Ectodermal cell (in vitro differentiated cells): ENCODE data around the gene INAFM2.

ENCODE experiments used
- H3K27ac ChIP-seq: 2 replicates; pipeline ENCODE4 v1.7.0; 2013; ENCODE audit warnings: mild to moderate bottlenecking, low read depth, low read length; ENCODE audit not compliant: insufficient read depth, poor library complexity, severe bottlenecking
- H3K27me3 ChIP-seq: 2 replicates; pipeline ENCODE4 v1.7.0; 2013; ENCODE audit warnings: mild to moderate bottlenecking, low read length; ENCODE audit not compliant: insufficient read depth, control insufficient read depth, poor library complexity, severe bottlenecking
- H3K36me3 ChIP-seq: one replicate; pipeline ENCODE4 v1.7.0; 2013; ENCODE audit warnings: low read length; ENCODE audit not compliant: control insufficient read depth, insufficient read depth
- H3K4me1 ChIP-seq: one replicate; pipeline ENCODE4 v1.7.0; 2013; ENCODE audit warnings: low read length; ENCODE audit not compliant: control insufficient read depth, insufficient read depth
- H3K4me3 ChIP-seq: 2 replicates; pipeline ENCODE4 v1.7.0; 2013; ENCODE audit warnings: low read depth, low read length, control low read depth; ENCODE audit not compliant: insufficient read depth
- H3K9me3 ChIP-seq: 2 replicates; pipeline ENCODE4 v1.7.0; 2013; ENCODE audit warnings: mild to moderate bottlenecking, low read length, moderate library complexity; ENCODE audit not compliant: control insufficient read depth
- WGBS, 2 experiments: methylation state at CpG; one replicate each; pipeline ENCODE4 v1.1.7; 2013; ENCODE audit warnings: missing lambda C conversion rate in 2 of 2; 5-methylcytosine and 5-hydroxymethylcytosine counted together

Gene INAFM2

GRCh38 chr15:40313531-40314398, 9.7 kb upstream of the INAFM2 start:
- Histone ChIP-seq H3K4me3 (no peak overlapping the region), H3K9me3 (no peaks in the 10 kb centered on the region), H3K27me3 (peaks cover 8% of the 10 kb centered on the region), H3K36me3 (no peaks in the 10 kb centered on the region), H3K4me1 (peaks cover 8% of the 10 kb centered on the region), H3K27ac (no peak overlapping the region)
- WGBS, 2 experiments, result 88 to 90% methylated on average over 10 of the region's 10 CpGs

- no peaks in the 10 kb centered on the region for H3K9me3 ChIP-seq
- H3K4me1 ChIP-seq, result no peaks in the 10 kb centered on the region
- WGBS, 2 experiments, result 88 to 89% methylated on average over 4 of the region's 4 CpGs
- H3K4me3 ChIP-seq, result no peak overlapping the region
- H3K36me3 ChIP-seq, result no peaks in the 10 kb centered on the region
- no peak overlapping the region for H3K27ac ChIP-seq
- H3K27me3 ChIP-seq, result peaks cover 8% of the 10 kb centered on the region
These were observed 8.7 kb upstream of the INAFM2 start for GRCh38 chr15:40314723-40315276.

- Histone ChIP-seq H3K27me3 (peaks cover 4% of the 10 kb centered on the region), H3K4me1 (no peaks in the 10 kb centered on the region)
- 90 to 97% methylated on average over 3 of the region's 3 CpGs for WGBS, 2 experiments
These were observed 6.6 kb upstream of the INAFM2 start for GRCh38 chr15:40316931-40317330.

GRCh38 chr15:40317580-40317979, 5.9 kb upstream of the INAFM2 start:
- Histone ChIP-seq H3K36me3 (no peaks in the 10 kb centered on the region), H3K4me1 (peaks cover 2% of the 10 kb centered on the region), H3K27me3 (peaks cover 10% of the 10 kb centered on the region), H3K9me3 (no peaks in the 10 kb centered on the region), H3K4me3 (no peak overlapping the region), H3K27ac (no peak overlapping the region)
- 95 to 99% methylated on average over 3 to 4 of the region's 4 CpGs for WGBS, 2 experiments

More at GRCh38 chr15:40316931-40317330, 6.6 kb upstream of the INAFM2 start:
- no peak overlapping the region for H3K4me3 ChIP-seq
- no peaks in the 10 kb centered on the region for H3K36me3 ChIP-seq
- no peak overlapping the region for H3K27ac ChIP-seq
- no peaks in the 10 kb centered on the region for H3K9me3 ChIP-seq

GRCh38 chr15:40320409-40320808, 3.1 kb upstream of the INAFM2 start:
- WGBS, 2 experiments, result 76 to 82% methylated on average over 1 of the region's 1 CpG
- peaks cover 28% of the 10 kb centered on the region for H3K27me3 ChIP-seq
- H3K4me3 ChIP-seq, result no peak overlapping the region

GRCh38 chr15:40320931-40321371, 2.5 kb upstream of the INAFM2 start:
- 16 to 22% methylated on average over 2 of the region's 2 CpGs for WGBS, 2 experiments
- no peaks in the 10 kb centered on the region for H3K36me3 ChIP-seq
- no peak overlapping the region for H3K27ac ChIP-seq
- peaks cover 33% of the 10 kb centered on the region for H3K27me3 ChIP-seq
- no peak overlapping the region for H3K4me3 ChIP-seq
- H3K9me3 ChIP-seq, result no peaks in the 10 kb centered on the region
- H3K4me1 ChIP-seq, result peaks cover 19% of the 10 kb centered on the region

More at GRCh38 chr15:40320409-40320808, 3.1 kb upstream of the INAFM2 start:
- no peak overlapping the region for H3K27ac ChIP-seq
- no peaks in the 10 kb centered on the region for H3K9me3 ChIP-seq
- H3K4me1 ChIP-seq, result peaks cover 14% of the 10 kb centered on the region
- H3K36me3 ChIP-seq, result no peaks in the 10 kb centered on the region

GRCh38 chr15:40322531-40323238, 807 bp upstream of the INAFM2 start:
- peaks cover 33% of the 10 kb centered on the region for H3K27me3 ChIP-seq
- no peaks in the 10 kb centered on the region for H3K36me3 ChIP-seq
- H3K4me1 ChIP-seq, result peaks cover 35% of the 10 kb centered on the region
- H3K4me3 ChIP-seq, result peak overlapping the region; percentile 56
- H3K9me3 ChIP-seq, result no peaks in the 10 kb centered on the region
- no peak overlapping the region for H3K27ac ChIP-seq
- 9% methylated on average over 26 of the region's 26 CpGs for WGBS, 2 experiments

GRCh38 chr15:40323953-40324937, 753 bp downstream of the INAFM2 start:
- no peaks in the 10 kb centered on the region for H3K9me3 ChIP-seq
- no peaks in the 10 kb centered on the region for H3K36me3 ChIP-seq
- peaks cover 47% of the 10 kb centered on the region for H3K4me1 ChIP-seq
- H3K4me3 ChIP-seq, result peak overlapping the region; percentile 56
- no peak overlapping the region for H3K27ac ChIP-seq
- H3K27me3 ChIP-seq, result peaks cover 33% of the 10 kb centered on the region
- WGBS, 2 experiments, result 1% methylated on average over 101 of the region's 101 CpGs

GRCh38 chr15:40325188-40325587, 1.7 kb downstream of the INAFM2 start:
- no peak overlapping the region for H3K27ac ChIP-seq
- no peaks in the 10 kb centered on the region for H3K36me3 ChIP-seq
- 78 to 83% methylated on average over 1 to 2 of the region's 2 CpGs for WGBS, 2 experiments
- H3K27me3 ChIP-seq, result peaks cover 33% of the 10 kb centered on the region
- H3K9me3 ChIP-seq, result no peaks in the 10 kb centered on the region
- H3K4me3 ChIP-seq, result no peak overlapping the region
- peaks cover 47% of the 10 kb centered on the region for H3K4me1 ChIP-seq
